Keratinocyte (primary cell): ENCODE measurements around the gene NUP43. TPM values are rescaled to one million over a fixed set of nuclear protein-coding genes. Genes with fewer than 3 reads are reported as not detected.

Experiments
- DNase-seq: peaks from one replicate; pipeline ENCODE4 v3.0.0-alpha.2; 2011; ENCODE audit warnings: low read depth, missing footprints, low spot score
- FAIRE-seq: peaks from 2 replicates; lab custom pipeline; 2011; peaks lifted over from hg19 to GRCh38; lab: Jason Lieb, UNC
- H2AFZ ChIP-seq: 2 replicates; pipeline ENCODE4 v1.6.0; 2012; ENCODE audit warnings: low read length, control low read depth, inconsistent platforms; ENCODE audit not compliant: control insufficient read depth
- H3K27ac ChIP-seq: 2 replicates; pipeline ENCODE4 v1.5.1; 2011; ENCODE audit warnings: low read length; ENCODE audit not compliant: control insufficient read depth, insufficient read depth
- H3K27me3 ChIP-seq: 3 replicates; pipeline ENCODE4 v1.6.0; 2011; ENCODE audit warnings: low read length; ENCODE audit not compliant: control insufficient read depth, insufficient read depth; ENCODE audit errors: extremely low read depth
- H3K36me3 ChIP-seq, 2 experiments: 2 replicates in 1 of 2; 3 replicates in 1 of 2; pipeline ENCODE4 v1.5.1; 2011; ENCODE audit warnings: low read length in 2 of 2, mild to moderate bottlenecking in 1 of 2; ENCODE audit not compliant: control insufficient read depth in 2 of 2, insufficient read depth in 2 of 2; ENCODE audit errors: extremely low read depth in 1 of 2
- H3K4me1 ChIP-seq: 3 replicates; pipeline ENCODE4 v1.5.1; 2011; ENCODE audit warnings: low read length; ENCODE audit not compliant: control insufficient read depth, insufficient read depth; ENCODE audit errors: extremely low read depth
- H3K4me2 ChIP-seq: 3 replicates; pipeline ENCODE4 v1.6.0; 2011; ENCODE audit warnings: low read depth, low read length; ENCODE audit not compliant: control insufficient read depth, insufficient read depth; ENCODE audit errors: extremely low read depth
- H3K4me3 ChIP-seq, 3 experiments: fragments of 200-600 bp in 1 of 3; sonication (generic) in 1 of 3; 2 replicates in 2 of 3; 3 replicates in 1 of 3; pipeline ENCODE4 v1.5.1; 2011 to 2016; ENCODE audit warnings: low read length in 3 of 3, mild to moderate bottlenecking in 3 of 3, control low read depth in 2 of 3, inconsistent platforms in 1 of 3, low read depth in 1 of 3, mixed read lengths in 1 of 3, mixed run types in 1 of 3, moderate library complexity in 1 of 3; ENCODE audit not compliant: control insufficient read depth in 2 of 3, insufficient read depth in 2 of 3; ENCODE audit errors: extremely low read depth in 1 of 3
- H3K79me2 ChIP-seq: 2 replicates; pipeline ENCODE4 v1.6.0; 2012; ENCODE audit warnings: low read length; ENCODE audit not compliant: control insufficient read depth, insufficient read depth
- H3K9ac ChIP-seq: 3 replicates; pipeline ENCODE4 v1.6.0; 2011; ENCODE audit warnings: low read length; ENCODE audit not compliant: control insufficient read depth, insufficient read depth; ENCODE audit errors: extremely low read depth
- H3K9me1 ChIP-seq: 3 replicates; pipeline ENCODE4 v1.6.0; 2011; ENCODE audit warnings: low read length; ENCODE audit not compliant: control insufficient read depth, insufficient read depth; ENCODE audit errors: extremely low read depth
- H3K9me3 ChIP-seq: 2 replicates; pipeline ENCODE4 v1.5.1; 2012; ENCODE audit warnings: low read depth, low read length; ENCODE audit not compliant: control insufficient read depth
- H4K20me1 ChIP-seq: 3 replicates; pipeline ENCODE4 v1.6.0; 2011; ENCODE audit warnings: low read length; ENCODE audit not compliant: control insufficient read depth, insufficient read depth; ENCODE audit errors: extremely low read depth
- EZH2 ChIP-seq: IDR thresholded peaks from one replicate; pipeline ENCODE4 v1.6.1; 2012; ENCODE audit warnings: inconsistent platforms, mild to moderate bottlenecking, low read length, moderate library complexity
- dilution Hi-C: fragments of 300-500 bp; cut with MboI; formaldehyde crosslinking; loops from one replicate; pipeline ENCODE4 v1.7.0; 2020; ENCODE audit warnings: low sequenced_read_pairs; ENCODE audit not compliant: extremely low pct_ligation_motif_present
- polyA plus RNA-seq, 5 experiments: library from polyadenylated mRNA; depleted of rRNA in 3 of 5; stranded (reverse) in 3 of 5; stranded (forward) in 1 of 5; unstranded in 1 of 5; fragments of >200 nt; gene quantifications; 1 replicate in 1 of 5; 2 replicates in 3 of 5; 3 replicates in 1 of 5; pipeline versions ENCODE4 v1.2.1 to v1.2.3, GENCODE V29; 2011 to 2012; ENCODE audit warnings: missing spikeins in 2 of 5, low read depth in 1 of 5, low replicate concordance in 1 of 5
- TF ChIP-seq, protein P1 (sequence below), 3 experiments: IDR thresholded peaks in 1 of 3; conservative IDR thresholded peaks in 1 of 3; optimal IDR thresholded peaks in 1 of 3; 2 replicates in 2 of 3; 3 replicates in 1 of 3; pipeline versions ENCODE3 to v1.5.1; 2011; ENCODE audit warnings: low read length in 3 of 3, mild to moderate bottlenecking in 3 of 3, moderate library complexity in 2 of 3, control low read depth in 1 of 3, inconsistent platforms in 1 of 3; ENCODE audit not compliant: insufficient read depth in 2 of 3; ENCODE audit errors: extremely low read depth in 1 of 3

The NUP43 gene
- polyA plus RNA-seq, 1 donor (not counting 4 experiments of a cell fraction or from before 2014, with no cell fraction given), result 33.8 TPM

DNA sequence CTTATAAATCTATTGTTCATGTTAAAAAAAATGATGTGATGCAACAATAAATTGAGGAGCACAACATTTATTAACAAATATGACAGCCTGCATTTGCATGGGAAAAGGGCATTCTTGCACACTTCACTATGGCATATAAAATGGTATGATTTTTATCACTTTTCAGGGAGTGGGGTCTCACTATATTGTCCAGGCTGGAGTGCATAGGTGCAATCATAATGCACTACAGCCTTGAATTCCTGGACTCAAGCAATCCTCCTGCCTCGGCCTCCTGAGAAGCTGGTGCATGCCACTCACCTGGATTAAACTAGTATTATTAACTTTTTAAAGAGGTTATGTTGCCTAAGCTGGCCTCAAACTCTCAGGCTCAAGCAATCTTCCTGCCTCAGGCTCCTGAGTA, 11.4 kb downstream of the NUP43 start:
- H4K20me1 ChIP-seq, result no peaks in the 10 kb centered on the region
- H3K9me1 ChIP-seq, result no peaks in the 10 kb centered on the region
- H3K4me2 ChIP-seq, result no peak overlapping the region
- no peak overlapping the region for H3K27ac ChIP-seq
- TF ChIP-seq, protein P1, sequence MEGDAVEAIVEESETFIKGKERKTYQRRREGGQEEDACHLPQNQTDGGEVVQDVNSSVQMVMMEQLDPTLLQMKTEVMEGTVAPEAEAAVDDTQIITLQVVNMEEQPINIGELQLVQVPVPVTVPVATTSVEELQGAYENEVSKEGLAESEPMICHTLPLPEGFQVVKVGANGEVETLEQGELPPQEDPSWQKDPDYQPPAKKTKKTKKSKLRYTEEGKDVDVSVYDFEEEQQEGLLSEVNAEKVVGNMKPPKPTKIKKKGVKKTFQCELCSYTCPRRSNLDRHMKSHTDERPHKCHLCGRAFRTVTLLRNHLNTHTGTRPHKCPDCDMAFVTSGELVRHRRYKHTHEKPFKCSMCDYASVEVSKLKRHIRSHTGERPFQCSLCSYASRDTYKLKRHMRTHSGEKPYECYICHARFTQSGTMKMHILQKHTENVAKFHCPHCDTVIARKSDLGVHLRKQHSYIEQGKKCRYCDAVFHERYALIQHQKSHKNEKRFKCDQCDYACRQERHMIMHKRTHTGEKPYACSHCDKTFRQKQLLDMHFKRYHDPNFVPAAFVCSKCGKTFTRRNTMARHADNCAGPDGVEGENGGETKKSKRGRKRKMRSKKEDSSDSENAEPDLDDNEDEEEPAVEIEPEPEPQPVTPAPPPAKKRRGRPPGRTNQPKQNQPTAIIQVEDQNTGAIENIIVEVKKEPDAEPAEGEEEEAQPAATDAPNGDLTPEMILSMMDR (optimal IDR thresholded peaks at IDR 0.05 in 1 of 3, IDR thresholded peaks at IDR 0.05 in 1 of 3, conservative IDR thresholded peaks at IDR 0.05 in 1 of 3; ENCODE audit: extremely low read depth in 1 of 3, insufficient read depth in 2 of 3, low read length in 3 of 3), result no peak
- TF ChIP-seq EZH2, result no peak
- no peaks in the 10 kb centered on the region for H3K27me3 ChIP-seq
- H3K36me3 ChIP-seq, result peaks cover 7 to 15% of the 10 kb centered on the region in 2 experiments
- H3K4me3 ChIP-seq, result no peak overlapping the region
- FAIRE-seq, result no peak
- dilution Hi-C loops, result no loop called here
- H2AFZ ChIP-seq, result no peak overlapping the region
- DNase-seq, result no peak
- H3K79me2 ChIP-seq, result no peaks in the 10 kb centered on the region
- no peak overlapping the region for H3K9ac ChIP-seq
- H3K4me1 ChIP-seq, result no peaks in the 10 kb centered on the region
- no peaks in the 10 kb centered on the region for H3K9me3 ChIP-seq

GRCh38 chr6:149733089-149733720, 13.1 kb downstream of the NUP43 start:
- Histone ChIP-seq H3K9ac (no peak overlapping the region), H4K20me1 (no peaks in the 10 kb centered on the region), H3K4me2 (no peak overlapping the region), H3K27ac (no peak overlapping the region), H3K36me3 (peaks cover 17 to 21% of the 10 kb centered on the region in 2 experiments), H3K9me1 (no peaks in the 10 kb centered on the region), H3K9me3 (no peaks in the 10 kb centered on the region), H3K27me3 (no peaks in the 10 kb centered on the region), H3K4me3 (no peak overlapping the region), H2AFZ (no peak overlapping the region), H3K79me2 (no peaks in the 10 kb centered on the region), H3K4me1 (no peaks in the 10 kb centered on the region)
- no peak for DNase-seq
- TF ChIP-seq, protein P1 (optimal IDR thresholded peaks at IDR 0.05 in 1 of 3, IDR thresholded peaks at IDR 0.05 in 1 of 3, conservative IDR thresholded peaks at IDR 0.05 in 1 of 3; ENCODE audit: extremely low read depth in 1 of 3, insufficient read depth in 2 of 3, low read length in 3 of 3), result no peak
- no peak for TF ChIP-seq EZH2
- no peak for FAIRE-seq
- dilution Hi-C loops, result no loop called here
